Chondrocyte (in vitro differentiated cells): ENCODE measurements around the gene CPT1B. TPM values are rescaled to one million over a fixed set of nuclear protein-coding genes. Genes with fewer than 3 reads are reported as not detected.
A peak's percentile ranks its signal among the peaks of the same experiment; 100 is the strongest.

Source experiments
- DNase-seq: peaks from one replicate; pipeline ENCODE4 v3.0.0; 2021; ENCODE audit warnings: mixed read lengths, low spot score
- H3K27ac Mint-ChIP-seq: one replicate; pipeline ENCODE4 v1.8.0; 2021; ENCODE audit warnings: mild to moderate bottlenecking, moderate library complexity, mixed read lengths; ENCODE audit not compliant: unreplicated experiment
- H3K27me3 Mint-ChIP-seq: 2 replicates; pipeline ENCODE4 v1.8.0; 2021; ENCODE audit warnings: low read depth, mixed read lengths
- H3K36me3 Mint-ChIP-seq: 2 replicates; pipeline ENCODE4 v1.8.0; 2021; ENCODE audit warnings: low read depth, mixed read lengths
- H3K4me1 Mint-ChIP-seq: 2 replicates; pipeline ENCODE4 v1.8.0; 2021; ENCODE audit warnings: low read depth, mild to moderate bottlenecking, mixed read lengths
- H3K4me3 Mint-ChIP-seq: one replicate; pipeline ENCODE4 v1.8.0; 2021; ENCODE audit warnings: mild to moderate bottlenecking, moderate library complexity, mixed read lengths; ENCODE audit not compliant: unreplicated experiment
- H3K9me3 Mint-ChIP-seq: 2 replicates; pipeline ENCODE4 v1.8.0; 2021; ENCODE audit warnings: low read depth, mixed read lengths
- CTCF ChIP-seq: fragments of 200-600 bp; sonication (generic); IDR thresholded peaks from 2 replicates; pipeline ENCODE4 v1.5.0; 2021; ENCODE audit warnings: antibody characterized with exemption, mild to moderate bottlenecking, moderate library complexity
- total RNA-seq: library from RNA; stranded (reverse); gene quantifications from 3 replicates; pipeline ENCODE4 v1.2.1, GENCODE V29; 2021

CPT1B gene
- total RNA-seq, 1 donor from 2014 or later = 33.9 TPM

DNA sequence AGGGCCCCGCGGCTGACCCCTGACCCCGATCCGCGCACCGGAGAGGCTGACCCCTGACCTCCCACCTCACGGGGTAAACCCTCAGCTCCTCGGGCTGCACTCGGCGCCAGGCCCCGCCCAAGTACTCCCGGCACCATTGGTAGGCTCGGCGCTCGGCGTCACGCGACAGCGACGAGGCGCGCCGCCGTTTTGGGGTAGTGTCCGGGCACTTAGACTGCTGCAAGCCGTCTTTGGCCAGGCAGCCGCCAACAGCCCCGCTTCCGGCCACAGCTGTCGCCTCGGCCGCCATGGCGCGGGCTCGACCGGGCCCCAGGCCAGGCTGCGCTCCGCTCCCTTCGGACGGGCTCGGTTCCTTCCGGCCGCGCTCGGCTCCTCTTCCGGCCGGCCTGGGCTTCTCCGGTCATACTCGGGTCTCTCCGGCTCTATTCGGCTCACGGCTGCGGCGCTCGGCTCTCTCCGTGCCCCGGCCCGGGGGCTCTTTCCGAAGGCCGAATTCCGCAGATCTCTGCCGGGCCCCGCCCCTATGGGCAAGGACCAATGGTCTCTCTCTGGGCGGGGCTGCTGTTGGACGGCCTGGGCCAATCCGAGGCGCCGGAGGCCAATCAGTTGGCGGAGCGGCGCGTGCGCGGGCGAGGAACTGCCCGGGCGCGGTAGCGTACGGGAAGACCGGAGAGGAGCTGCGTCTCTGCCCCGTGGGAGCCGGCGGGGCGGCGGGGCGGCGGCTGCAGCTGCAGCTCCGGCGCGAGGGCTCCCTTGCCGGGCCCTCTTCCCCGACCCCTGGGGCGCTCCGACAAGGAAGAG, 4.5 kb upstream of the CPT1B start, which contains the start of gene CHKB:
CHKB (minus strand) TSS at position 357 of the 801 bp plus-strand sequence; CDS start at position 289, 68 bp downstream.
- Mint-ChIP-seq H3K9me3 (no peaks in the 10 kb centered on the region), H3K27ac (peak within 1 kb of the TSS; percentile 81), H3K4me3 (peak within 1 kb of the TSS; percentile 88), H3K36me3 (peaks cover 9% of the 10 kb centered on the region), H3K4me1 (peaks cover 19% of the 10 kb centered on the region), H3K27me3 (no peaks in the 10 kb centered on the region)
- no peak for TF ChIP-seq CTCF
- DNase-seq = peak; percentile 100

- H3K4me1 Mint-ChIP-seq = peaks cover 19% of the 10 kb centered on the region
- H3K9me3 Mint-ChIP-seq = no peaks in the 10 kb centered on the region
- TF ChIP-seq CTCF = no peak
- peak overlapping the region; percentile 57 for H3K27ac Mint-ChIP-seq
- H3K36me3 Mint-ChIP-seq = peaks cover 9% of the 10 kb centered on the region
- peak overlapping the region; percentile 88 for H3K4me3 Mint-ChIP-seq
- peak; percentile 88 for DNase-seq
- no peaks in the 10 kb centered on the region for H3K27me3 Mint-ChIP-seq
Observed at GRCh38 chr22:50581950-50582492, 3.8 kb upstream of the CPT1B start.

DNA sequence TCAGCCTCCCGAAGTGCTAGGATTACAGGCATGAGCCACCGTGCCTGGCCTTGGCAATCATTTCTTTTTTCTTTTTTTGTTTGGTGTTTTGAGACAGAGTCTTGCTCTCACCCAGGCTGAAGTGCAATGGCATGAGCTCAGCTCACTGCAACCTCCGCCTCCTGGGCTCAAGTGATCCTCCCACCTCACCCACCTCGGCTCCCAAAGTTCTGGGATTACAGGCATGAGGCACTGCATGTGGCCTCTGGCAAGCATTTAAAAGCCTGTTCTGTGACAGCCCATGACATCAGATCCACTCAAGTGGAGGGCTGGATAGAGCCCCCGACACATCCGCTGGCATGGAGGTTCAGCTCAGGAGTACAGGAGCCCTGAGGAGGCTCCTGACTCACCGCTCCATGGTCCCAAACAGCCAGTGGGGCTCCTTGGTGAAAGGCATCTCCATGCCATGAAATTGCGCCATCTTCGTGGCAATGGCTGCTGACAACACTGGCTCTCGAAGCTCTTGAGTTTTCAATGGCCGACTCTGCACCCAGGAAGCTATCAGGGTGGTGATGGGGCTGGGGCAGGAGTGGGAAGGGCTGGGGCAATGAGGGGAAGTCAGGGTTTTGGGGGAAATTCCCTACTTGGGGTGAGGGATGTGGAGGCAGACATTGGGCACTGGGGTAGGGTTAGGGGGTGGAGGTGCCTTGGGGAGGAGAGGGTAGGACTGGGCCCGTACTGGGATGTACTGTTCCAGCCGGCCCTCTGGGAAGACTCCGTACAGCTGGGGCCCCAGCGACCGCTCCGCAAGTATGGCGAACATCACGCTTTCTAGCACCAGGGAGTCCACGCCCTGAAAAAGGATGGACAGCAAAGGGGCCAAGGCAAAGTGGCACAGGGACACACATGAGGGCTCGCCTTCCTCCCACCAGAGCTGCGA, 3.1 kb upstream of the CPT1B start:
- Mint-ChIP-seq H3K27ac (peak overlapping the region; percentile 57), H3K27me3 (no peaks in the 10 kb centered on the region), H3K4me3 (peak overlapping the region; percentile 88), H3K9me3 (no peaks in the 10 kb centered on the region), H3K36me3 (peaks cover 9% of the 10 kb centered on the region), H3K4me1 (peaks cover 19% of the 10 kb centered on the region)
- no peak for TF ChIP-seq CTCF
- peak; percentile 47 for DNase-seq

- no peaks in the 10 kb centered on the region for H3K27me3 Mint-ChIP-seq
- peaks cover 19% of the 10 kb centered on the region for H3K4me1 Mint-ChIP-seq
- H3K9me3 Mint-ChIP-seq = no peaks in the 10 kb centered on the region
- no peak for DNase-seq
- peaks cover 9% of the 10 kb centered on the region for H3K36me3 Mint-ChIP-seq
- TF ChIP-seq CTCF = no peak
- H3K27ac Mint-ChIP-seq = no peak overlapping the region
- H3K4me3 Mint-ChIP-seq = no peak overlapping the region
Observed at GRCh38 chr22:50579752-50580151, 1.5 kb upstream of the CPT1B start.
